K562 (cell line): ENCODE measurements around the gene KRT33A. TPM values are rescaled to one million over a fixed set of nuclear protein-coding genes. Genes with fewer than 3 reads are reported as not detected.

ENCODE experiments used
- ATAC-seq: fragments of 200-7000 bp; cut with Tn5 transposase; 3 replicates; pipeline ENCODE4 v1.9.1; 2020; ENCODE audit warnings: moderate library complexity
- BruUV-seq: library from RNA; stranded (reverse); fragments of 400-500 nt; replicated peaks from 2 replicates; lab custom pipeline; 2021; lab: Mats Ljungman, UMichigan
- CTCF ChIA-PET: fragments of 300-600 bp; formaldehyde crosslinking; extraction: SDS; loops from one replicate; lab custom pipeline; 2021; ENCODE audit warnings: low intra/inter-chr PET ratio; lab: Yijun Ruan, JAX
- POLR2A ChIA-PET: fragments of 300-600, 350-650 bp; sonication (Branson Sonifier 250); formaldehyde crosslinking; extraction: SDS; loops from one replicate; lab custom pipeline; 2021; ENCODE audit warnings: antibody characterized with exemption, inconsistent platforms; lab: Yijun Ruan, JAX
- DNase-seq, 4 experiments: peaks; one replicate each; pipeline versions ENCODE4 v3.0.0 to v3.0.0-alpha.2; 2011 to 2018; ENCODE audit warnings: low spot score in 3 of 4, mixed read lengths in 3 of 4; ENCODE audit errors: extremely low read depth in 1 of 4
- FAIRE-seq: peaks from 2 replicates; lab custom pipeline; 2011; peaks lifted over from hg19 to GRCh38; lab: Jason Lieb, UNC
- H2AFZ ChIP-seq: 2 replicates; pipeline ENCODE4 v1.6.0; 2011; ENCODE audit warnings: low read depth, low read length, control low read depth, inconsistent platforms
- H3K27ac ChIP-seq: fragments of 200-600 bp; 3 replicates; pipeline ENCODE4 v1.8.0; 2011; ENCODE audit warnings: low read depth, mild to moderate bottlenecking, control low read depth, inconsistent platforms, low read length, moderate library complexity, mixed read lengths; ENCODE audit errors: extremely low read depth
- H3K27me3 ChIP-seq, 2 experiments: fragments of 300-600 bp in 1 of 2; 2 replicates in 1 of 2; 3 replicates in 1 of 2; pipeline versions ENCODE4 v1.6.0 to v1.8.0; 2011; ENCODE audit warnings: inconsistent platforms in 2 of 2, low read length in 2 of 2, mild to moderate bottlenecking in 1 of 2, mixed read lengths in 1 of 2, moderate library complexity in 1 of 2; ENCODE audit not compliant: control insufficient read depth in 2 of 2, insufficient read depth in 2 of 2
- H3K36me3 ChIP-seq: fragments of 300-600 bp; 3 replicates; pipeline ENCODE4 v1.8.0; 2011; ENCODE audit warnings: mild to moderate bottlenecking, low read length, inconsistent platforms; ENCODE audit not compliant: control insufficient read depth, insufficient read depth
- H3K4me1 ChIP-seq, 2 experiments: fragments of 200-600 bp in 1 of 2; replicated peaks in 1 of 2; 2 replicates in 1 of 2; 3 replicates in 1 of 2; pipeline versions ENCODE4 v1.5.1 to v1.8.0; 2011; ENCODE audit warnings: inconsistent platforms in 2 of 2, low read length in 2 of 2, mild to moderate bottlenecking in 1 of 2, mixed read lengths in 1 of 2, moderate library complexity in 1 of 2; ENCODE audit not compliant: control insufficient read depth in 2 of 2, insufficient read depth in 2 of 2
- H3K4me2 ChIP-seq: 2 replicates; pipeline ENCODE4 v1.6.1; 2011; ENCODE audit warnings: low read length, control low read depth, inconsistent platforms, mixed read lengths; ENCODE audit not compliant: insufficient read depth
- H3K4me3 ChIP-seq: fragments of 200-600 bp; sonication (generic), shearing (Covaris generic); 2 replicates; pipeline ENCODE4 v1.5.1; 2016; ENCODE audit warnings: control low read depth, inconsistent platforms
- H3K79me2 ChIP-seq: fragments of 200-600 bp; 3 replicates; pipeline ENCODE4 v1.8.0; 2011; ENCODE audit warnings: low read length, inconsistent platforms; ENCODE audit not compliant: control insufficient read depth, insufficient read depth
- H3K9ac ChIP-seq, 2 experiments: 2 replicates each; pipeline versions ENCODE4 v1.6.0 to v1.6.1; 2011; ENCODE audit warnings: low read depth in 2 of 2, low read length in 2 of 2, control low read depth in 1 of 2, inconsistent platforms in 1 of 2, mild to moderate bottlenecking in 1 of 2, mixed read lengths in 1 of 2; ENCODE audit not compliant: insufficient read depth in 1 of 2
- H3K9me1 ChIP-seq: one replicate; pipeline ENCODE4 v1.6.0; 2011; ENCODE audit warnings: inconsistent platforms, mild to moderate bottlenecking, low read length, moderate library complexity; ENCODE audit not compliant: control insufficient read depth, insufficient read depth
- H3K9me3 ChIP-seq: replicated peaks from 2 replicates; pipeline ENCODE4 v1.5.1; 2011; ENCODE audit warnings: low read depth, low read length, inconsistent platforms; ENCODE audit not compliant: control insufficient read depth, insufficient read depth
- H4K20me1 ChIP-seq: replicated peaks from 2 replicates; pipeline ENCODE4 v1.6.1; 2011; ENCODE audit warnings: low read length, inconsistent platforms, mixed read lengths; ENCODE audit not compliant: control insufficient read depth, insufficient read depth
- CLOCK ChIP-seq: fragments of 250-450 bp; sonication (Bioruptor Pico); IDR thresholded peaks from 2 replicates; pipeline ENCODE4 v1.4.0; 2020; ENCODE audit warnings: mild to moderate bottlenecking, moderate library complexity, borderline replicate concordance
- CTBP1 ChIP-seq: fragments of 450-650 bp; IDR thresholded peaks from 2 replicates; pipeline ENCODE4 v1.6.1; 2016; ENCODE audit warnings: borderline replicate concordance
- EHMT2 ChIP-seq: fragments of 450-650 bp; IDR thresholded peaks from 2 replicates; pipeline ENCODE4 v1.6.1; 2018; ENCODE audit warnings: antibody characterized with exemption
- ERF ChIP-seq: fragments of 450-650 bp; formaldehyde crosslinking; IDR thresholded peaks from 2 replicates; pipeline ENCODE4 v1.4.0; 2020; ENCODE audit warnings: mild to moderate bottlenecking, mixed read lengths
- ETV5 ChIP-seq: sonication (generic); formaldehyde crosslinking; IDR thresholded peaks from 2 replicates; pipeline ENCODE4 v1.4.0; 2020; ENCODE audit warnings: low read depth, mild to moderate bottlenecking, missing genetic modification reagents
- FOXK1 ChIP-seq: sonication (generic); formaldehyde crosslinking; IDR thresholded peaks from 2 replicates; pipeline ENCODE4 v1.8.0; 2022; ENCODE audit warnings: missing genetic modification reagents, mild to moderate bottlenecking, borderline replicate concordance
- HSF4 ChIP-seq: fragments of 250-450 bp; sonication (Bioruptor Pico); IDR thresholded peaks from 2 replicates; pipeline ENCODE4 v2.1.2; 2022; ENCODE audit warnings: mild to moderate bottlenecking, moderate library complexity, borderline replicate concordance
- KDM1A ChIP-seq, 2 experiments: fragments of 450-650 bp; IDR thresholded peaks; 2 replicates each; pipeline ENCODE4 v1.6.1; 2016; ENCODE audit warnings: mild to moderate bottlenecking in 2 of 2
- KLF6 ChIP-seq: fragments of 250-450 bp; sonication (Bioruptor Pico); IDR thresholded peaks from 2 replicates; pipeline ENCODE4 v1.4.0; 2020; ENCODE audit warnings: mild to moderate bottlenecking, moderate library complexity, borderline replicate concordance
- MAFF ChIP-seq: IDR thresholded peaks from 2 replicates; pipeline ENCODE4 v1.6.1; 2012; ENCODE audit warnings: low read length, improper control_type of control experiment
- MAZ ChIP-seq, 2 experiments: fragments of 450-650 bp in 1 of 2; sonication (generic) in 1 of 2; formaldehyde crosslinking; IDR thresholded peaks in 1 of 2; conservative IDR thresholded peaks in 1 of 2; 2 replicates each; pipeline versions ENCODE4 v1.4.0 to v1.5.0; 2020; ENCODE audit warnings: mild to moderate bottlenecking in 1 of 2, missing genetic modification reagents in 1 of 2
- MED1 ChIP-seq: sonication (generic); formaldehyde crosslinking; IDR thresholded peaks from 2 replicates; pipeline ENCODE4 v1.8.1; 2023; ENCODE audit warnings: missing genetic modification reagents, borderline replicate concordance
- NFXL1 ChIP-seq: fragments of 450-650 bp; formaldehyde crosslinking; IDR thresholded peaks from 2 replicates; pipeline ENCODE4 v1.4.0; 2021; ENCODE audit warnings: mild to moderate bottlenecking
- PCBP2 ChIP-seq: fragments of 200-400 bp; formaldehyde crosslinking; IDR thresholded peaks from 2 replicates; pipeline ENCODE4 v1.6.1; 2018; ENCODE audit warnings: low read length, low read depth, mild to moderate bottlenecking, moderate library complexity; ENCODE audit not compliant: poor library complexity, severe bottlenecking
- PHB ChIP-seq: fragments of 250-450 bp; sonication (Bioruptor Pico); IDR thresholded peaks from 2 replicates; pipeline ENCODE4 v1.5.0; 2021
- SREBF2 ChIP-seq: sonication (generic); formaldehyde crosslinking; IDR thresholded peaks from 2 replicates; pipeline ENCODE4 v1.4.0; 2020; ENCODE audit warnings: mild to moderate bottlenecking, missing genetic modification reagents
- WGBS: fragments of 100-300 bp; shearing (Covaris generic); methylation state at CpG from one replicate; pipeline ENCODE4 v1.1.6; 2016; ENCODE audit warnings: low coverage, mixed read lengths; ENCODE audit not compliant: insufficient coverage; ENCODE audit errors: missing lambda C conversion rate; 5-methylcytosine and 5-hydroxymethylcytosine counted together
- in situ Hi-C: fragments of 300-500 bp; cut with MboI; formaldehyde crosslinking; loops from 4 replicates; pipeline ENCODE4 v1.15.0; 2018; ENCODE audit warnings: inconsistent platforms, mixed read lengths
- intact Hi-C: fragments of 100-400 bp; cut with micrococcal nuclease; formaldehyde crosslinking; loops from 2 replicates; pipeline ENCODE4 v1.14.2; 2022
- polyA plus RNA-seq, 8 experiments: library from polyadenylated mRNA; depleted of rRNA in 4 of 8; stranded (reverse) in 5 of 8; unstranded in 3 of 8; fragments of >200 nt; fragmentation: Nextera tagmentation in 2 of 8; fragmentation: Illumina TruSeq in 1 of 8; extraction: Ambion mirVana in 2 of 8; extraction: Trizol in 1 of 8; gene quantifications; 2 replicates each; pipeline versions ENCODE4 v1.2.1 to v1.2.3, GENCODE V29; 2011 to 2014; ENCODE audit warnings: inconsistent platforms in 1 of 8, missing spikeins in 1 of 8
- total RNA-seq, 7 experiments: library from RNA; depleted of rRNA in 6 of 7; stranded (reverse); fragments of >200 nt in 6 of 7; fragmentation: Illumina TruSeq in 2 of 7; extraction: Trizol in 2 of 7; gene quantifications; 2 replicates each; pipeline versions ENCODE4 v1.2.1 to v1.2.3, GENCODE V29; 2011 to 2021; ENCODE audit warnings: low replicate concordance in 1 of 7
- TF ChIP-seq, protein P1 (sequence below): sonication (generic); formaldehyde crosslinking; IDR thresholded peaks from 2 replicates; pipeline ENCODE4 v1.5.0; 2020; ENCODE audit warnings: missing genetic modification reagents
- TF ChIP-seq, protein P2 (sequence below): fragments of 450-650 bp; IDR thresholded peaks from one replicate; pipeline ENCODE4 v1.6.1; 2018; ENCODE audit warnings: mild to moderate bottlenecking, moderate library complexity; ENCODE audit not compliant: partially characterized antibody
- TF ChIP-seq, protein P3 (sequence below): fragments of 250-450 bp; sonication (Bioruptor Pico); IDR thresholded peaks from 2 replicates; pipeline ENCODE4 v1.5.0; 2021

KRT33A gene
- total and polyA plus RNA-seq, 9 of the 15 experiments (the other 6 are each of a cell fraction or from before 2014, with no cell fraction given) = not detected

DNA sequence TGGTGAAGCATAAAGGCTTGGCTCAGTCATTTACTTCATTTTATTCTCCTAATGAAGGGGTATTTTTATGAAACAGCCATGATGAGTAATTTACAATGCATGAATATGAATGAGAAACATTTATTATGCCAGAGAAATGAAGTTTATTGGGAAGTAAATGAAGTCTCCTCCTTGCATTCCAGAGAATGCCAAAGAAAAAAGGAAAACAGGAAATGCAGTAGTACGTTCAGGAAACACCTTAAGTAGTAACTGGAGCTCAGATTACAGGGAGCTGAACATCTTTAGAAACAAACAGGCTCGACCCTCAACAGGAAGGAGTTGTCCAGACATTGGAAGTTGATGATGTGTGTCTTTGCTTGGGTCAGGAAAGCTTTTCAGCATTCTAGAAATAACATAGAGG, 26.9 kb upstream of the KRT33A start:
- no peak overlapping the region for H2AFZ ChIP-seq
- FAIRE-seq = no peak
- H3K36me3 ChIP-seq = no peaks in the 10 kb centered on the region
- H3K4me3 ChIP-seq = no peak overlapping the region
- in situ Hi-C loops = no loop called here
- 0% methylated on average over 2 of the region's 2 CpGs for WGBS
- no peak for TF ChIP-seq PHB (CRISPR knock-in tag)
- no peak for TF ChIP-seq EHMT2
- TF ChIP-seq NFXL1 (CRISPR knock-in tag) = no peak
- no peak for TF ChIP-seq MED1
- no peak for TF ChIP-seq FOXK1
- no peak for TF ChIP-seq MAFF
- TF ChIP-seq MAZ (CRISPR knock-in tag; conservative IDR thresholded peaks at IDR 0.05 in 1 of 2, IDR thresholded peaks at IDR 0.05 in 1 of 2) = no peak
- TF ChIP-seq, protein P1, sequence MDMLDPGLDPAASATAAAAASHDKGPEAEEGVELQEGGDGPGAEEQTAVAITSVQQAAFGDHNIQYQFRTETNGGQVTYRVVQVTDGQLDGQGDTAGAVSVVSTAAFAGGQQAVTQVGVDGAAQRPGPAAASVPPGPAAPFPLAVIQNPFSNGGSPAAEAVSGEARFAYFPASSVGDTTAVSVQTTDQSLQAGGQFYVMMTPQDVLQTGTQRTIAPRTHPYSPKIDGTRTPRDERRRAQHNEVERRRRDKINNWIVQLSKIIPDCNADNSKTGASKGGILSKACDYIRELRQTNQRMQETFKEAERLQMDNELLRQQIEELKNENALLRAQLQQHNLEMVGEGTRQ (CRISPR knock-in tag) = no peak
- TF ChIP-seq HSF4 (CRISPR knock-in tag) = no peak
- TF ChIP-seq ERF = no peak
- no peak for TF ChIP-seq CTBP1
- TF ChIP-seq CLOCK (CRISPR knock-in tag) = no peak
- TF ChIP-seq, protein P2, sequence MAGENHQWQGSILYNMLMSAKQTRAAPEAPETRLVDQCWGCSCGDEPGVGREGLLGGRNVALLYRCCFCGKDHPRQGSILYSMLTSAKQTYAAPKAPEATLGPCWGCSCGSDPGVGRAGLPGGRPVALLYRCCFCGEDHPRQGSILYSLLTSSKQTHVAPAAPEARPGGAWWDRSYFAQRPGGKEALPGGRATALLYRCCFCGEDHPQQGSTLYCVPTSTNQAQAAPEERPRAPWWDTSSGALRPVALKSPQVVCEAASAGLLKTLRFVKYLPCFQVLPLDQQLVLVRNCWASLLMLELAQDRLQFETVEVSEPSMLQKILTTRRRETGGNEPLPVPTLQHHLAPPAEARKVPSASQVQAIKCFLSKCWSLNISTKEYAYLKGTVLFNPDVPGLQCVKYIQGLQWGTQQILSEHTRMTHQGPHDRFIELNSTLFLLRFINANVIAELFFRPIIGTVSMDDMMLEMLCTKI = no peak
- TF ChIP-seq ETV5 (CRISPR knock-in tag) = no peak
- no peak for TF ChIP-seq KDM1A (IDR thresholded peaks at IDR 0.05)
- no peak for TF ChIP-seq PCBP2
- no peak for TF ChIP-seq KLF6 (CRISPR knock-in tag)
- TF ChIP-seq, protein P3, sequence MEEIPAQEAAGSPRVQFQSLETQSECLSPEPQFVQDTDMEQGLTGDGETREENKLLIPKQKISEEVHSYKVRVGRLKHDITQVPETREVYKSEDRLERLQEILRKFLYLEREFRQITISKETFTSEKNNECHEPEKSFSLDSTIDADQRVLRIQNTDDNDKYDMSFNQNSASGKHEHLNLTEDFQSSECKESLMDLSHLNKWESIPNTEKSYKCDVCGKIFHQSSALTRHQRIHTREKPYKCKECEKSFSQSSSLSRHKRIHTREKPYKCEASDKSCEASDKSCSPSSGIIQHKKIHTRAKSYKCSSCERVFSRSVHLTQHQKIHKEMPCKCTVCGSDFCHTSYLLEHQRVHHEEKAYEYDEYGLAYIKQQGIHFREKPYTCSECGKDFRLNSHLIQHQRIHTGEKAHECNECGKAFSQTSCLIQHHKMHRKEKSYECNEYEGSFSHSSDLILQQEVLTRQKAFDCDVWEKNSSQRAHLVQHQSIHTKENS (CRISPR knock-in tag) = no peak
- no peak for TF ChIP-seq SREBF2
- TF ChIP-seq, all 486 proteins: peak for 0
- DNase-seq (no peak), ATAC-seq (no peak)
- Histone ChIP-seq H3K79me2 (no peaks in the 10 kb centered on the region), H3K9ac (no peak overlapping the region), H3K9me1 (no peaks in the 10 kb centered on the region), H3K4me1 (no peaks in the 10 kb centered on the region), H3K4me2 (no peak overlapping the region), H3K27ac (no peak overlapping the region), H3K9me3 (no peaks in the 10 kb centered on the region), H3K27me3 (peaks cover 3 to 36% of the 10 kb centered on the region in 2 experiments; a peak in 4 of 5 replicates), H4K20me1 (no peaks in the 10 kb centered on the region)
- POLR2A ChIA-PET = interaction anchor here (1.1 kb wide), 1 partner anchor 38 kb away, joined by 3 read pairs; no protein-coding TSS in a partner anchor
- CTCF ChIA-PET = no interaction called here
- BruUV-seq = no TSS peak
- intact Hi-C loops = no loop called here
